ENCODE results near the gene SIDT2.

DNA sequence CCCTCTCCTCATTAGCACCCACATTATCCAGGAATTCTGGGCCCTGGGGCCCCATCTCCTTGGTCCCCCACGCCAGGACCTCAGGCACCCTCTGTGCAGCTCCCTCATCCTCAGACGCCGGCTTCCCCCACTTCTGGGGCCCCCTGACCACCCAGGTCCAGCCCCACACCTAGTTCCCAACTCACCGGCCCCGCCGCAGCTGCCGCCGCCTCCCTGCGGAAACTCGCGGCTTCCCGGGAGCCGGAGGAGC, 53.2 kb downstream of the SIDT2 start, which contains the start of gene PCSK7:
- TF ChIP-seq, protein P1, sequence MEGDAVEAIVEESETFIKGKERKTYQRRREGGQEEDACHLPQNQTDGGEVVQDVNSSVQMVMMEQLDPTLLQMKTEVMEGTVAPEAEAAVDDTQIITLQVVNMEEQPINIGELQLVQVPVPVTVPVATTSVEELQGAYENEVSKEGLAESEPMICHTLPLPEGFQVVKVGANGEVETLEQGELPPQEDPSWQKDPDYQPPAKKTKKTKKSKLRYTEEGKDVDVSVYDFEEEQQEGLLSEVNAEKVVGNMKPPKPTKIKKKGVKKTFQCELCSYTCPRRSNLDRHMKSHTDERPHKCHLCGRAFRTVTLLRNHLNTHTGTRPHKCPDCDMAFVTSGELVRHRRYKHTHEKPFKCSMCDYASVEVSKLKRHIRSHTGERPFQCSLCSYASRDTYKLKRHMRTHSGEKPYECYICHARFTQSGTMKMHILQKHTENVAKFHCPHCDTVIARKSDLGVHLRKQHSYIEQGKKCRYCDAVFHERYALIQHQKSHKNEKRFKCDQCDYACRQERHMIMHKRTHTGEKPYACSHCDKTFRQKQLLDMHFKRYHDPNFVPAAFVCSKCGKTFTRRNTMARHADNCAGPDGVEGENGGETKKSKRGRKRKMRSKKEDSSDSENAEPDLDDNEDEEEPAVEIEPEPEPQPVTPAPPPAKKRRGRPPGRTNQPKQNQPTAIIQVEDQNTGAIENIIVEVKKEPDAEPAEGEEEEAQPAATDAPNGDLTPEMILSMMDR (conservative IDR thresholded peaks at IDR 0.05; ENCODE audit: low read length) = no peak
- TF ChIP-seq EZH2phosphoT487 (IDR thresholded peaks at IDR 0.05; ENCODE audit: borderline replicate concordance, low read depth, low read length) = no peak

All from OCI-LY7 (cell line).